Stomach smooth muscle (tissue), 2 donors: Measurements from ENCODE around the gene CCNY.
A peak's percentile ranks its signal among the peaks of the same experiment; 100 is the strongest.

Experiments used
- H3K27ac ChIP-seq: one replicate; pipeline ENCODE4 v1.7.0; 2013; ENCODE audit warnings: mild to moderate bottlenecking, low read length, inconsistent platforms
- H3K27me3 ChIP-seq, 2 donors: one replicate each; pipeline ENCODE4 v1.7.0; 2013; ENCODE audit warnings: low read length in 2 of 2; ENCODE audit not compliant: insufficient read depth in 2 of 2, control insufficient read depth in 1 of 2
- H3K36me3 ChIP-seq, 2 donors: one replicate each; pipeline ENCODE4 v1.7.0; 2013; ENCODE audit warnings: low read length in 2 of 2; ENCODE audit not compliant: control insufficient read depth in 2 of 2, insufficient read depth in 2 of 2
- H3K4me1 ChIP-seq: one replicate; pipeline ENCODE4 v1.7.0; 2013; ENCODE audit warnings: low read length; ENCODE audit not compliant: control insufficient read depth, insufficient read depth
- H3K4me3 ChIP-seq, 2 donors: one replicate each; pipeline ENCODE4 v1.7.0; 2013; ENCODE audit warnings: low read length in 2 of 2
- H3K9ac ChIP-seq, 2 donors: one replicate each; pipeline ENCODE4 v1.7.0; 2013; ENCODE audit warnings: low read length in 2 of 2, mild to moderate bottlenecking in 1 of 2
- H3K9me3 ChIP-seq, 2 donors: one replicate each; pipeline ENCODE4 v1.7.0; 2013; ENCODE audit warnings: low read length in 2 of 2; ENCODE audit not compliant: control insufficient read depth in 2 of 2
- donor health status: healthy.
- donor health status: Pancreatic carcinoma.

Gene CCNY

GRCh38 chr10:35562427-35562826 is 226.1 kb downstream of the CCNY start:
- Histone ChIP-seq H3K27me3 (no peaks in the 10 kb centered on the region), H3K4me3 (no peak overlapping the region), H3K36me3 (peaks cover 6 to 9% of the 10 kb centered on the region in 2 donors), H3K4me1 (peaks cover 27% of the 10 kb centered on the region), H3K9ac (no peak overlapping the region), H3K27ac (no peak overlapping the region), H3K9me3 (no peaks in the 10 kb centered on the region)

- no peak overlapping the region for H3K27ac ChIP-seq
These were observed 227.1 kb downstream of the CCNY start for GRCh38 chr10:35563261-35563891.

GRCh38 chr10:35564341-35564968 is 228.1 kb downstream of the CCNY start:
- Histone ChIP-seq H3K4me1 (peaks cover 27% of the 10 kb centered on the region), H3K9me3 (no peaks in the 10 kb centered on the region), H3K36me3 (peaks cover 19 to 24% of the 10 kb centered on the region in 2 donors), H3K4me3 (no peak overlapping the region), H3K9ac (no peak overlapping the region), H3K27ac (peak overlapping the region; percentile 60), H3K27me3 (no peaks in the 10 kb centered on the region)

More at GRCh38 chr10:35563261-35563891, 227.1 kb downstream of the CCNY start:
- no peak overlapping the region for H3K4me3 ChIP-seq
- H3K36me3 ChIP-seq = peaks cover 8 to 16% of the 10 kb centered on the region in 2 donors
- H3K4me1 ChIP-seq = peaks cover 27% of the 10 kb centered on the region
- no peaks in the 10 kb centered on the region for H3K9me3 ChIP-seq
- no peak overlapping the region for H3K9ac ChIP-seq
- no peaks in the 10 kb centered on the region for H3K27me3 ChIP-seq

GRCh38 chr10:35565602-35566081 is 229.3 kb downstream of the CCNY start:
- no peaks in the 10 kb centered on the region for H3K27me3 ChIP-seq
- H3K9ac ChIP-seq = peak overlapping the region; percentile 22 to 42
- peak overlapping the region; percentile 25 to 29 for H3K4me3 ChIP-seq
- H3K36me3 ChIP-seq = peaks cover 18 to 23% of the 10 kb centered on the region in 2 donors
- H3K9me3 ChIP-seq = no peaks in the 10 kb centered on the region
- H3K4me1 ChIP-seq = peaks cover 27% of the 10 kb centered on the region
- peak overlapping the region; percentile 60 for H3K27ac ChIP-seq

- H3K27ac ChIP-seq = no peak overlapping the region
- H3K4me1 ChIP-seq = peaks cover 27% of the 10 kb centered on the region
- H3K9ac ChIP-seq = no peak overlapping the region
- H3K36me3 ChIP-seq = peaks cover 18 to 23% of the 10 kb centered on the region in 2 donors
- no peak overlapping the region for H3K4me3 ChIP-seq
- no peaks in the 10 kb centered on the region for H3K9me3 ChIP-seq
- no peaks in the 10 kb centered on the region for H3K27me3 ChIP-seq
These were observed 231.6 kb downstream of the CCNY start for GRCh38 chr10:35567951-35568350.

- H3K4me1 ChIP-seq = peaks cover 23% of the 10 kb centered on the region
- peaks cover 18 to 23% of the 10 kb centered on the region in 2 donors for H3K36me3 ChIP-seq
- H3K9me3 ChIP-seq = no peaks in the 10 kb centered on the region
- no peak overlapping the region for H3K4me3 ChIP-seq
- no peaks in the 10 kb centered on the region for H3K27me3 ChIP-seq
- H3K9ac ChIP-seq = no peak overlapping the region
- H3K27ac ChIP-seq = no peak overlapping the region
These were observed 232.2 kb downstream of the CCNY start for GRCh38 chr10:35568483-35569015.

- H3K36me3 ChIP-seq = peaks cover 18 to 23% of the 10 kb centered on the region in 2 donors
These were observed 232.9 kb downstream of the CCNY start for GRCh38 chr10:35569111-35569707.

GRCh38 chr10:35569836-35570235 is 233.5 kb downstream of the CCNY start:
- no peaks in the 10 kb centered on the region for H3K9me3 ChIP-seq
- peaks cover 14% of the 10 kb centered on the region for H3K4me1 ChIP-seq
- no peaks in the 10 kb centered on the region for H3K27me3 ChIP-seq
- H3K4me3 ChIP-seq = no peak overlapping the region
- H3K27ac ChIP-seq = no peak overlapping the region
- peaks cover 20 to 27% of the 10 kb centered on the region in 2 donors for H3K36me3 ChIP-seq
- no peak overlapping the region for H3K9ac ChIP-seq

More at GRCh38 chr10:35569111-35569707, 232.9 kb downstream of the CCNY start:
- no peaks in the 10 kb centered on the region for H3K27me3 ChIP-seq
- H3K27ac ChIP-seq = no peak overlapping the region
- H3K4me1 ChIP-seq = peaks cover 20% of the 10 kb centered on the region
- no peak overlapping the region for H3K9ac ChIP-seq
- no peaks in the 10 kb centered on the region for H3K9me3 ChIP-seq
- H3K4me3 ChIP-seq = no peak overlapping the region

- Histone ChIP-seq H3K4me1 (peaks cover 9% of the 10 kb centered on the region), H3K9me3 (no peaks in the 10 kb centered on the region), H3K27ac (no peak overlapping the region), H3K36me3 (peaks cover 22 to 27% of the 10 kb centered on the region in 2 donors), H3K4me3 (no peak overlapping the region), H3K27me3 (no peaks in the 10 kb centered on the region), H3K9ac (no peak overlapping the region)
These were observed 234.1 kb downstream of the CCNY start for GRCh38 chr10:35570397-35570796.

- no peak overlapping the region for H3K27ac ChIP-seq
- no peaks in the 10 kb centered on the region for H3K4me1 ChIP-seq
- peaks cover 22 to 23% of the 10 kb centered on the region in 2 donors for H3K36me3 ChIP-seq
- H3K9ac ChIP-seq = no peak overlapping the region
- peaks cover 0 to 6% of the 10 kb centered on the region in 2 donors for H3K9me3 ChIP-seq
- H3K4me3 ChIP-seq = no peak overlapping the region
- H3K27me3 ChIP-seq = no peaks in the 10 kb centered on the region
These were observed 236.3 kb downstream of the CCNY start for GRCh38 chr10:35572583-35572982.
